ENCODE measurements around the gene HBA1. TPM values are rescaled to one million over a fixed set of nuclear protein-coding genes. Genes with fewer than 3 reads are reported as not detected.
A peak's percentile ranks its signal among the peaks of the same experiment; 100 is the strongest.

The HBA1 gene
- total and polyA plus RNA-seq, 9 of the 15 experiments (the other 6 are each of a cell fraction or from before 2014, with no cell fraction given) = 128 to 2,388 (median 380) TPM

GRCh38 chr16:180101-180675 lies 3.7 kb downstream of the HBA1 start, which contains the start of gene HBQ1 (continued):
- no peak for TF ChIP-seq ZNF507 (tag; conservative IDR thresholded peaks at IDR 0.05)
- no peak for TF ChIP-seq KLF13 (tag; IDR thresholded peaks at IDR 0.05; ENCODE audit: borderline replicate concordance, low read depth)
- TF ChIP-seq ATF7 (IDR thresholded peaks at IDR 0.05) = 0 out of 2 replicates have a peak, but pooled peaks have one; percentile 19
- TF ChIP-seq ZBTB40 (IDR thresholded peaks at IDR 0.05) = no peak
- TF ChIP-seq ZBTB40 (CRISPR knock-in tag; IDR thresholded peaks at IDR 0.05) = no peak
- TF ChIP-seq BACH1 (tag; IDR thresholded peaks at IDR 0.05) = no peak
- TF ChIP-seq MXI1 (IDR thresholded peaks at IDR 0.05; ENCODE audit: low read depth, low read length) = no peak
- no peak for TF ChIP-seq ZEB2 (IDR thresholded peaks at IDR 0.05)
- no peak for TF ChIP-seq SNAPC5 (CRISPR knock-in tag; IDR thresholded peaks at IDR 0.05)
- peak in 1 of 2 experiments; percentile 62; a peak in 1 of 4 replicates for TF ChIP-seq SIN3A (IDR thresholded peaks at IDR 0.05; ENCODE audit: borderline replicate concordance in 2 of 2, control insufficient read depth in 1 of 2, low read depth in 2 of 2, low read length in 2 of 2)
- TF ChIP-seq ZNF316 (IDR thresholded peaks at IDR 0.05) = no peak
- no peak for TF ChIP-seq MXD1 (CRISPR knock-in tag; IDR thresholded peaks at IDR 0.05; ENCODE audit: borderline replicate concordance, poor library complexity, severe bottlenecking)
- TF ChIP-seq ZNF347 (CRISPR knock-in tag; IDR thresholded peaks at IDR 0.05; ENCODE audit: low read depth) = no peak
- TF ChIP-seq ETV1 (tag; conservative IDR thresholded peaks at IDR 0.05; ENCODE audit: low read depth) = no peak
- TF ChIP-seq U2AF2 (optimal IDR thresholded peaks at IDR 0.05; ENCODE audit: low read depth, low read length) = no peak
- peak; percentile 26; the same call in 1 of the 2 replicates for TF ChIP-seq CC2D1A (IDR thresholded peaks at IDR 0.05)
- TF ChIP-seq ZNF217 (CRISPR knock-in tag; IDR thresholded peaks at IDR 0.05) = no peak
- TF ChIP-seq ZNF717 (CRISPR knock-in tag; IDR thresholded peaks at IDR 0.05) = no peak
- no peak for TF ChIP-seq THRB (CRISPR knock-in tag; conservative IDR thresholded peaks at IDR 0.05)
